A549 (cell line): ENCODE data around the gene TMEM135.

Experiments used
- BHLHE40 ChIP-seq: IDR thresholded peaks from 2 replicates; pipeline ENCODE4 v1.6.1; 2012; ENCODE audit warnings: low read depth, low read length, inconsistent platforms
- EP300 ChIP-seq, 2 experiments: fragments of >200 bp; sonication (Bioruptor Twin); formaldehyde crosslinking; IDR thresholded peaks; 2 replicates in 1 of 2; 3 replicates in 1 of 2; pipeline ENCODE4 v1.6.1; 2016 to 2017
- ESRRA ChIP-seq: fragments of 150-350 bp; IDR thresholded peaks from 2 replicates; pipeline ENCODE4 v1.6.1; 2014; ENCODE audit warnings: mild to moderate bottlenecking, low read length, borderline replicate concordance
- KDM1A ChIP-seq: fragments of 200-600 bp; sonication (generic); IDR thresholded peaks from 2 replicates; pipeline ENCODE4 v1.6.1; 2016; ENCODE audit warnings: low read depth, mild to moderate bottlenecking
- MAZ ChIP-seq: fragments of 150-350 bp; IDR thresholded peaks from 2 replicates; pipeline ENCODE4 v1.6.1; 2014; ENCODE audit warnings: antibody characterized with exemption, low read depth, low read length, borderline replicate concordance
- NR3C1 ChIP-seq: fragments of >200 bp; sonication (Bioruptor Twin); formaldehyde crosslinking; IDR thresholded peaks from 3 replicates; pipeline ENCODE4 v1.6.1; 2017
- POLR2A ChIP-seq: IDR thresholded peaks from 2 replicates; pipeline ENCODE4 v1.6.1; 2012; ENCODE audit warnings: mild to moderate bottlenecking, low read length
- RCOR1 ChIP-seq: fragments of 150-350 bp; IDR thresholded peaks from 2 replicates; pipeline ENCODE4 v1.6.1; 2014; ENCODE audit warnings: antibody characterized with exemption, low read length, low read depth
- RNF2 ChIP-seq: fragments of 200-600 bp; sonication (generic); IDR thresholded peaks from 2 replicates; pipeline ENCODE4 v1.6.1; 2016; ENCODE audit warnings: low read depth, mild to moderate bottlenecking, antibody characterized with exemption, moderate library complexity, borderline replicate concordance
- SMC3 ChIP-seq: fragments of >200 bp; sonication (Bioruptor Twin); formaldehyde crosslinking; IDR thresholded peaks from 3 replicates; pipeline ENCODE4 v1.6.1; 2018; ENCODE audit warnings: inconsistent platforms
- SREBF2 ChIP-seq: fragments of 450-650 bp; IDR thresholded peaks from 2 replicates; pipeline ENCODE4 v1.6.1; 2014; ENCODE audit warnings: mild to moderate bottlenecking, moderate library complexity
- TF ChIP-seq, protein P1 (sequence below): fragments of >200 bp; sonication (Bioruptor Twin); formaldehyde crosslinking; IDR thresholded peaks from 3 replicates; pipeline ENCODE4 v1.5.1; 2016
- TF ChIP-seq, protein P2 (sequence below): fragments of 200-600 bp; sonication (generic); IDR thresholded peaks from 2 replicates; pipeline ENCODE4 v1.6.1; 2016; ENCODE audit warnings: antibody characterized with exemption, mild to moderate bottlenecking, moderate library complexity
- TF ChIP-seq, protein P3 (sequence below): fragments of >200 bp; sonication (Bioruptor Twin); formaldehyde crosslinking; IDR thresholded peaks from 3 replicates; pipeline ENCODE4 v1.6.1; 2016

DNA sequence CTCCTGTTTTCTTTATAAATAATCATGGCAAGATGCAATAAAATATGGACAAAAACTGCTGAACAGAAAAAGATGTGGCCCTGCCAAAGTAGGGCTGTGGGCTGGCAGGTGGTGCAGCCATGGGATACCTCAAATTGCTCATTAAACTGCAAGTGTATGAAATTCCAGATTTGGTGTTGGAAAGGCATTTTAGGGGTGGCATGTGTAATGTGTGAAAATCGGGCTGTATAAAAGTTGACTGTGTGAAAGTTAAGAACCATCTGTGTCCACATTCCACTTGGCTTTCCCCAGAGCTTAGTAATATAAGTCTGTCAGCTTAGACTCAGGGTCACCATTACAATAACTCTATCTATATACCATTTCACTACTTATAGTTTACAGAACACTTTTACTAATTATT lies 47.7 kb upstream of the TMEM135 start:
- TF ChIP-seq KDM1A (no peak), RCOR1 (no peak), SREBF2 (no peak), MAZ (no peak), NR3C1 (no peak), BHLHE40 (no peak), ESRRA (no peak), POLR2A (no peak), SMC3 (no peak), RNF2 (no peak), EP300 (IDR thresholded peaks at IDR 0.05) (no peak)
- TF ChIP-seq, protein P1, sequence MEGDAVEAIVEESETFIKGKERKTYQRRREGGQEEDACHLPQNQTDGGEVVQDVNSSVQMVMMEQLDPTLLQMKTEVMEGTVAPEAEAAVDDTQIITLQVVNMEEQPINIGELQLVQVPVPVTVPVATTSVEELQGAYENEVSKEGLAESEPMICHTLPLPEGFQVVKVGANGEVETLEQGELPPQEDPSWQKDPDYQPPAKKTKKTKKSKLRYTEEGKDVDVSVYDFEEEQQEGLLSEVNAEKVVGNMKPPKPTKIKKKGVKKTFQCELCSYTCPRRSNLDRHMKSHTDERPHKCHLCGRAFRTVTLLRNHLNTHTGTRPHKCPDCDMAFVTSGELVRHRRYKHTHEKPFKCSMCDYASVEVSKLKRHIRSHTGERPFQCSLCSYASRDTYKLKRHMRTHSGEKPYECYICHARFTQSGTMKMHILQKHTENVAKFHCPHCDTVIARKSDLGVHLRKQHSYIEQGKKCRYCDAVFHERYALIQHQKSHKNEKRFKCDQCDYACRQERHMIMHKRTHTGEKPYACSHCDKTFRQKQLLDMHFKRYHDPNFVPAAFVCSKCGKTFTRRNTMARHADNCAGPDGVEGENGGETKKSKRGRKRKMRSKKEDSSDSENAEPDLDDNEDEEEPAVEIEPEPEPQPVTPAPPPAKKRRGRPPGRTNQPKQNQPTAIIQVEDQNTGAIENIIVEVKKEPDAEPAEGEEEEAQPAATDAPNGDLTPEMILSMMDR, result no peak
- TF ChIP-seq, protein P2, sequence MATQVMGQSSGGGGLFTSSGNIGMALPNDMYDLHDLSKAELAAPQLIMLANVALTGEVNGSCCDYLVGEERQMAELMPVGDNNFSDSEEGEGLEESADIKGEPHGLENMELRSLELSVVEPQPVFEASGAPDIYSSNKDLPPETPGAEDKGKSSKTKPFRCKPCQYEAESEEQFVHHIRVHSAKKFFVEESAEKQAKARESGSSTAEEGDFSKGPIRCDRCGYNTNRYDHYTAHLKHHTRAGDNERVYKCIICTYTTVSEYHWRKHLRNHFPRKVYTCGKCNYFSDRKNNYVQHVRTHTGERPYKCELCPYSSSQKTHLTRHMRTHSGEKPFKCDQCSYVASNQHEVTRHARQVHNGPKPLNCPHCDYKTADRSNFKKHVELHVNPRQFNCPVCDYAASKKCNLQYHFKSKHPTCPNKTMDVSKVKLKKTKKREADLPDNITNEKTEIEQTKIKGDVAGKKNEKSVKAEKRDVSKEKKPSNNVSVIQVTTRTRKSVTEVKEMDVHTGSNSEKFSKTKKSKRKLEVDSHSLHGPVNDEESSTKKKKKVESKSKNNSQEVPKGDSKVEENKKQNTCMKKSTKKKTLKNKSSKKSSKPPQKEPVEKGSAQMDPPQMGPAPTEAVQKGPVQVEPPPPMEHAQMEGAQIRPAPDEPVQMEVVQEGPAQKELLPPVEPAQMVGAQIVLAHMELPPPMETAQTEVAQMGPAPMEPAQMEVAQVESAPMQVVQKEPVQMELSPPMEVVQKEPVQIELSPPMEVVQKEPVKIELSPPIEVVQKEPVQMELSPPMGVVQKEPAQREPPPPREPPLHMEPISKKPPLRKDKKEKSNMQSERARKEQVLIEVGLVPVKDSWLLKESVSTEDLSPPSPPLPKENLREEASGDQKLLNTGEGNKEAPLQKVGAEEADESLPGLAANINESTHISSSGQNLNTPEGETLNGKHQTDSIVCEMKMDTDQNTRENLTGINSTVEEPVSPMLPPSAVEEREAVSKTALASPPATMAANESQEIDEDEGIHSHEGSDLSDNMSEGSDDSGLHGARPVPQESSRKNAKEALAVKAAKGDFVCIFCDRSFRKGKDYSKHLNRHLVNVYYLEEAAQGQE, result no peak
- TF ChIP-seq, protein P3, sequence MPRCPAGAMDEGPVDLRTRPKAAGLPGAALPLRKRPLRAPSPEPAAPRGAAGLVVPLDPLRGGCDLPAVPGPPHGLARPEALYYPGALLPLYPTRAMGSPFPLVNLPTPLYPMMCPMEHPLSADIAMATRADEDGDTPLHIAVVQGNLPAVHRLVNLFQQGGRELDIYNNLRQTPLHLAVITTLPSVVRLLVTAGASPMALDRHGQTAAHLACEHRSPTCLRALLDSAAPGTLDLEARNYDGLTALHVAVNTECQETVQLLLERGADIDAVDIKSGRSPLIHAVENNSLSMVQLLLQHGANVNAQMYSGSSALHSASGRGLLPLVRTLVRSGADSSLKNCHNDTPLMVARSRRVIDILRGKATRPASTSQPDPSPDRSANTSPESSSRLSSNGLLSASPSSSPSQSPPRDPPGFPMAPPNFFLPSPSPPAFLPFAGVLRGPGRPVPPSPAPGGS, result no peak
